NCI-H460 (cell line): ENCODE measurements around the gene FIP1L1. TPM values are rescaled to one million over a fixed set of nuclear protein-coding genes. Genes with fewer than 3 reads are reported as not detected.
"Not testable (repeated sequence)": the region's sequence is repeated elsewhere in the genome, so short reads cannot be mapped to it uniquely, and the experiment has no call there.

ENCODE experiments used
- DNase-seq: peaks from one replicate; pipeline ENCODE4 v3.0.0-alpha.2; 2016; ENCODE audit warnings: low read depth; ENCODE audit errors: extremely low read depth
- polyA plus RNA-seq: library from polyadenylated mRNA; depleted of rRNA; stranded (reverse); fragments of >200 nt; gene quantifications from 2 replicates; pipeline ENCODE4 v1.2.3, GENCODE V29; 2014; cell fraction: nucleus; rRNA removed
- total RNA-seq: library from RNA; depleted of rRNA; stranded (reverse); fragments of >200 nt; shearing (Covaris generic); gene quantifications from 2 replicates; pipeline ENCODE4 v1.2.3, GENCODE V29; 2014; rRNA removed

The FIP1L1 gene
- total RNA-seq, result 57.1 and 59.0 TPM in 2 replicates
- polyA plus RNA-seq, result 48.0 and 67.6 TPM in 2 replicates

GRCh38 chr4:53377319-53378170, at the start of gene FIP1L1:
TSS of gene FIP1L1 (plus strand) at chr4:53377641. CDS start at chr4:53377839, 198 bp downstream.
- peak; percentile 83 for DNase-seq

- not testable (repeated sequence) for DNase-seq
These were observed 42.5 kb upstream of the FIP1L1 start for GRCh38 chr4:53334916-53335315.

GRCh38 chr4:53340145-53340544, 37.3 kb upstream of the FIP1L1 start:
- DNase-seq, result not testable (repeated sequence)

- DNase-seq, result not testable (repeated sequence)
These were observed 31.0 kb upstream of the FIP1L1 start for GRCh38 chr4:53346392-53346791.

- no peak for DNase-seq
These were observed 30.3 kb upstream of the FIP1L1 start for GRCh38 chr4:53346920-53347852.

- DNase-seq, result no peak
These were observed 29.4 kb upstream of the FIP1L1 start for GRCh38 chr4:53348046-53348445.

GRCh38 chr4:53349091-53349491, 28.4 kb upstream of the FIP1L1 start:
- no peak for DNase-seq

GRCh38 chr4:53354012-53354722, 23.3 kb upstream of the FIP1L1 start:
- DNase-seq, result no peak

- no peak for DNase-seq
These were observed 21.4 kb upstream of the FIP1L1 start for GRCh38 chr4:53355930-53356521.

GRCh38 chr4:53361451-53361850, 16.0 kb upstream of the FIP1L1 start:
- no peak for DNase-seq

GRCh38 chr4:53362093-53362492, 15.3 kb upstream of the FIP1L1 start:
- no peak for DNase-seq

GRCh38 chr4:53364624-53365023, 12.8 kb upstream of the FIP1L1 start:
- no peak for DNase-seq

GRCh38 chr4:53365121-53365485, 12.3 kb upstream of the FIP1L1 start:
- no peak for DNase-seq

- peak; percentile 93 for DNase-seq
These were observed 11.7 kb upstream of the FIP1L1 start, which contains the start of gene SCFD2 for GRCh38 chr4:53365486-53366300. TSS of gene SCFD2 (minus strand) at chr4:53366061.

GRCh38 chr4:53366301-53366716, 11.1 kb upstream of the FIP1L1 start:
- no peak for DNase-seq

- DNase-seq, result no peak
These were observed 9.7 kb upstream of the FIP1L1 start for GRCh38 chr4:53367721-53368120.

- DNase-seq, result no peak
These were observed 6.4 kb upstream of the FIP1L1 start for GRCh38 chr4:53371049-53371448.

GRCh38 chr4:53371843-53372521, 5.5 kb upstream of the FIP1L1 start:
- no peak for DNase-seq

GRCh38 chr4:53374777-53375258, 2.6 kb upstream of the FIP1L1 start:
- no peak for DNase-seq
